Right hindlimb (tissue), 1 donor: ENCODE data around the gene ITPR3.

ENCODE experiments used
- DNase-seq: peaks from one replicate; pipeline ENCODE4 v3.0.0-alpha.2; 2018

The ITPR3 gene

DNA sequence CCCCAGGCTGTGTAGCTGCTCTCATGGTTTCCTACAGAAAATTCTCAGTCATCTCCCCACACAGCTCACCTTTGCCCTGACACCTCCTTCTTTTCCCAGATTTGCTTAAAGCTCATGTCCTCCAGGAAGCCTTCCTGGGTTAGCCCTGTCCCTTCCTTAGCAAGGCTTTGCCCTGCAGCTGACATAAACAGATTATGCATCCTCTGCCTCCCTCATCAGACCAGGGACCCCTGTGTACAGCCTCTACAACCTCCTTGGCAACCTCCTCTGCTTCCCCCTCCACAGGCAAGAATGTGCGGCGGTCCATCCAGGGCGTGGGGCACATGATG lies 50.6 kb downstream of the ITPR3 start:
- no peak for DNase-seq

DNA sequence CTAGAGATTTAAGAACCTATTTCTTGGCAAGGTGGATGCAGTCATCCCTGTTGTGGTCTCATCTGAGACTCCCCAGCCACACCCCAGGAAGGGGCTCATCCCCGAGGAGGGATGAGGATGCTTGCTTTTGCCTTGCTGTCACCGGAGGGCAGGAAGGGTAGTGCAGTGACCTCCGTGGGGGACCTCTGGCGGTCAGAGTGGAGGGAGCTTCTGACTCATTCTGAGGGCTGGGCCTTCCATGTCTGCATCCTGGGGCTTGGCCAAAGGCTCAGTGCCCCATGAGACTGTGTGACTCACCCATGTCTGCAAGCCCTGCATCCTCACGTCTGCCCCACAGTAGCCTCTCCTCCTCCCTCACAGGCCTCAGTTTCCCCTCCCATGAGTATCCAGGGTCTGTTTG lies 51.7 kb downstream of the ITPR3 start:
- DNase-seq, result peak; percentile 53

DNA sequence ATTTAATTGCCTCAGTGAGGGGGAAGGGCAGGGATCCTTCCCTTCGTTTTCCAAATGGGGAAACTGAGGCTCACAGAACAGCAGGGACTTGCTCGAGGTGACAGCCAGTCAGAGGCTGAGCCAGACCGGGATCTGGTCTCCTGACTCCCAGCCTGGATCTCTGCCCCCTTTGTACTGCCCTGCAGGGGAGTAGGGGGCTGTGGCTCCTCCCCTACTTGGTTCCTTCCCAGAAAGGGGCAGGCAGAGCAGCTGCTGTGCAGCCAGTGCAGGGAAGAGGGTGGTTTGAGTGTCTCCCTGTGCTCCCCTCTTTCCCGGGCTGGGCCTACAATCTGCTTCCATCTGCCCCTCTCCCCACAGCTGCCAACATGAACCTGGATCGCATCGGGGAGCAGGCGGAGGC lies 52.7 kb downstream of the ITPR3 start:
- DNase-seq, result no peak

DNA sequence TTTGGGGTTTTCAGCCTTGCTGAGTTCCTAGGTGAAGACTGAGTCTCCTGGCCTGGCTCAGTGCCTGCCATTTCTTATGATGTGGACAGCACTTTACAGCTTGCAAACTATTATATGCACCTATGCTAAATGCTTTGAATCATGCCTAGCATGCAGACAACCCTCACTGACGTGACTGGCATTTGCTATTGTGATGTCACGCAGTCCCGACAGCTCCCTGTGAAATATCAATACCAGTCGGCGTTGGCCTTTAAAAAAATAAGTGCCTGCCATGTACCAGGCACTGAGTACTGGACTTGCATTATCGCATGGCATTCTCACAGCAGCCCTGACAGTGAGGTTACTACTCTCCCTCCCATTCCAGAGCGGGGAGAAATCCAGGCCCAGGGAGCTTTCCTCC lies 54.8 kb downstream of the ITPR3 start:
- no peak for DNase-seq

DNA sequence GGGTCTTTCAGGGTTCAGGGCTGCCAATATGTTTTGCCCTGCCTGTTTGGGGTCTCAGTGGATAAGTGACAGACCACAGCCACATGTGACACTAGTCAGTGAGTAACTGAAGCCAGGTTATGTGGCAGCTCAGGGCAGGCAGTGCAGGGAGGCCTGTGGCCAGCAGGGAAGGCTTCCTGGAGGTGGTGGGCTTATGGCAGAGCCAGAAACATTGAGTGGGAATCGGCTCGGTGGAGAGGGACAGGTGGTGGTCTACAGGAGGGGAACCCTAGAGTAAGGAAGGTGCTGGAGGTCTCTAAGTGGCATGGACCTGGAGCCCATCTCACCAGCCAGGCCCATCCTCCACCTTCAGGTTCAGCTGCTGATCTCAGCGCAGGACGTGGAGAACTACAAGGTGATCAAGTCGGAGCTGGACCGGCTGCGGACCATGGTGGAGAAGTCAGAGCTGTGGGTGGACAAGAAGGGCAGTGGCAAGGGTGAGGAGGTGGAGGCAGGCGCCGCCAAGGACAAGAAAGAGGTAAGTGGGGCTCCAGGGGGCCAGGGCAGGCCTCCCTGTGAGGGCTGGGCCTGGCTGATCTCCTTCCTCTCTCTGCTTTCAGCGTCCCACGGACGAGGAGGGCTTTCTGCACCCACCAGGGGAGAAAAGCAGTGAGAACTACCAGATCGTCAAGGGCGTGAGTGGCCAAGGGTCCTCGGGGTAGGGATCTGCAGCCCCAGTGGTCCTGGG lies 55.5 kb downstream of the ITPR3 start:
- no peak for DNase-seq

DNA sequence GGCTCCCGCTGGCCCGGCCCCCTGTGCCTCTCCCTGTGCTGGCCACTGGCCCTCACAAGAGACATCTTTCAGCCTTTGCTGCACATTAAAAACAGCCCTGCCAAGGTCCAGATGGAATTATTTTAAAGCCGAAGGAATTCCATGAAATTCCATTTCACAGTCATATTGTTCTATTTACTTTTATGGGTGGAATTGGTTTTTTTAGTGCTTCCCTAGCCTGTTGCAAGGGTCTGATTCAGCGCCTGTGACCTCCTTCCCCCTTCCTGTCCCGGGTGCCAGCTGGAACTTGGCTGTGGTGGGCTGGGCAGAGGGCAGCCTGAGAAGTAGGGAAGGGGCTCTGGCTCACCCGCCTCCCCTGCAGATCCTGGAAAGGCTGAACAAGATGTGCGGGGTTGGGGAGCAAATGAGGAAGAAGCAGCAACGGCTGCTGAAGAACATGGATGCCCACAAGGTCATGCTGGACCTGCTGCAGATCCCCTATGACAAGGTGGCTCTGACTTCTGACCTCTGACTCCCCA lies 56.1 kb downstream of the ITPR3 start:
- no peak for DNase-seq

DNA sequence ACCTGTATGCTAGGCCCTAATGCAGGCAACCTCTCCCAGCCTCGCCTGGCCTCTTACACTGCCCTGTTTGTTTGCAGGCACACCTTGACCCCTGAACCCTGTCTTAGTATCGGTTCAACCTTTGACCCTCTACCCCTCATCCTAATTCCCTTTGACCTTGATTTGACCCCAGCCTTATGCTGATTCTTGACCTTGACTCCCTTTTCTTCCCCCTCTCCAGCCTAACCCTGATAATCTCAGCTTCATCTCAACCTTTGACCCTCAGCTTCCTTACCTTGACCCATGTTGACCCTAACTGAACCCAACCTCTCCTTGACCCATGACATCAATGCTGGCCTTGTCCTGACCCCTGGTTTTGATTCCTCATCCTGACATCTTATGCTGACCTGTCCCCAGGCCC lies 56.6 kb downstream of the ITPR3 start:
- no peak for DNase-seq

DNA sequence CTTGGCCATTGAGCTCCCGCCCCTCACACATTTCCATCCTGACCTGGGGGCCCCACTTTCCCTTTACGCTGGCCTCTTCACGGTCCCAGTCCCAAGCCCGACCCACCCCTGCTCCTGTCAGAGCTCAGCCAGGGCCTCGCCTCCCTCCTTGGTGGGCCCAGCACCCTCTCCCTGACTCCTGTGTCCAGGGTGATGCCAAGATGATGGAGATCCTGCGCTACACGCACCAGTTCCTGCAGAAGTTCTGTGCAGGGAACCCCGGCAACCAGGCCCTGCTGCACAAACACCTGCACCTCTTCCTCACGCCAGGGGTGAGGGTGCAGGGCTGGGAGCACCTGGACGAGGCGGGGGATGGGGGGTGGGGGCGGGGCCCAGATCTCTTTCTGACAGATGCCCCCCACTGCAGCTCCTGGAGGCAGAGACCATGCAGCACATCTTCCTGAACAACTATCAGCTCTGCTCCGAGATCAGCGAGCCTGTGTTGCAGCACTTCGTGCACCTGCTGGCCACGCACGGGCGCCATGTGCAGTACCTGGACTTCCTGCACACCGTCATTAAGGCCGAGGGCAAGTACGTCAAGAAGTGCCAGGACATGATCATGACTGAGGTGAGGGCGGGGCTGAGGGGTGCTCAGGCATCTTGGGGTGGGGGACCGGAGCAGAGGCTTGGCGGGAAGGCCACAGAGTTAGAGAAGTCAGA lies 57.3 kb downstream of the ITPR3 start:
- no peak for DNase-seq

DNA sequence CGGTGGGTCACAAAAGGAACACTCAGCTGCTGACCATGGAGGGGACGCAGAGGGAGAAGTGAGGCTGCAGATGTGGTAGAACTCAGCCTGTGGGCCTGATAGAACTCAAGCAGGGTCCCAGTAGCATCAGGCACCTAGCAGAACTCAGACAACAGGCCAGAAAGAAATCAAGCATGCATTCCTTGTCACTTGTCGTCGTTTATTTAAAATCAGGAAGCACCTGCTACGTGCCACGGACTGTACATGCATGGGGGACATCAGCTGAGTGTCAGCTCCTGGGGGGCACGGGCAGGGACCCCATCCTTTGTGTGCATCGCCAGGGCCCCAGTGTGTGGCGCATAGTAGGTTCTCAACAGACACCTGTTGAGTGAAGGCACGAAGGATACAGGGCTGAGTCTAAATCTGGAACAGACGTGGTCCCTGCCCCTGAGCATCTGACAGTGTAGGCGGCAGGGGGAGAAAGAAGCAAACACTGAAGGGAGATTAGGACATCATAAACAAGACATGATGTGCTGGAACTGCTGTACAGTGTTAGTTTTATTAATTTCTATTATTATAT lies 57.9 kb downstream of the ITPR3 start:
- DNase-seq, result no peak

DNA sequence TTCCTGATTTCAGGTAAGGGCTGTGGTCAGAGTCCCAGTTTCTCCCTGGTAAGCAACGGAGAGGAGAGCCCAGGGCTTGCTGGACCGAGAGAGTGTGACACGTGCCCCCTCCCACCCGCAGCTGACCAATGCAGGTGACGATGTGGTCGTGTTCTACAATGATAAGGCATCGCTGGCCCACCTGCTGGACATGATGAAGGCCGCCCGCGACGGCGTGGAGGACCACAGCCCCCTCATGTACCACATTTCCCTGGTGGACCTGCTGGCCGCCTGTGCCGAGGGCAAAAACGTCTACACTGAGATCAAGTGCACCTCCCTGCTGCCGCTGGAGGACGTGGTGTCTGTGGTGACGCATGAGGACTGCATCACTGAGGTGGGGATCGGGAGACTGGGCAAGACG lies 58.6 kb downstream of the ITPR3 start:
- DNase-seq, result no peak

DNA sequence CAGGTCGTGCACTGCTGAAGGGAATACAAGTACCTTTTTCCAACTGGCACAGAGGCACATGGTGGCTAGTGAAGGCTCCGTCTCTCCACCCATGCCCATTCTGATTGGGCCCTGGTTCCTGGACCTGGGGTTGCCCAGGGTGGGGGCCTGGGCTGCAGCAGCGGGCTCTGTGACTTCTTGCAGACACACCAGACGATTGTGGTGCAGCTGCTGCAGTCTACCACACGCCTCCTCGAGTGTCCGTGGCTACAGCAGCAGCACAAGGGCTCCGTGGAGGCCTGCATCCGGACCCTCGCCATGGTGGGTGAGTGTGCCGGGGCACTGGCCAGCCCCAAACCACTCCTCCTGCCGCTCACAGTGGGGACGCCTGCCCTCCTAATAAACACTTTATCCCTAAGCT lies 61.2 kb downstream of the ITPR3 start:
- no peak for DNase-seq

DNA sequence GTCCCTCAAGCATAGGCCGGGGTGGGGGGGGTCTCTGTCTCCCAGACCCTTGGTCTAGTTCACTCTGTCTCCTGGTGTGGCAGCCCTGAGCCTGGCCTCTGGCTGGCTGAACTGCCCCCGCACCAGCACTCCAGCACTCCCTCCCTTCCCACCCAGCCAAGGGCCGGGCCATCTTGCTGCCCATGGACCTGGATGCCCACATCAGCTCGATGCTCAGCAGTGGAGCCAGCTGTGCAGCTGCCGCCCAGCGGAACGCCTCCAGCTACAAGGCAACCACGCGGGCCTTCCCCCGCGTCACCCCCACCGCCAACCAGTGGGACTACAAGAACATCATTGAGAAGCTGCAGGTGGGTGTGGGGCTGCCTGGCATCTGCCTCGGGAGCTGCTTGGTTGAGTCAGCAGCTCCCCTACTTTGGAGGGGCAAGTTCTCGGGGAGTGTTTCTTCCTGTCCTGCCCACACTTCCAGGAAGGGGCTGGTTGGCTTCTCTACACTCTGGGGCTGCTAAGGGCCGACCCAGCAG lies 62.0 kb downstream of the ITPR3 start:
- DNase-seq, result no peak

DNA sequence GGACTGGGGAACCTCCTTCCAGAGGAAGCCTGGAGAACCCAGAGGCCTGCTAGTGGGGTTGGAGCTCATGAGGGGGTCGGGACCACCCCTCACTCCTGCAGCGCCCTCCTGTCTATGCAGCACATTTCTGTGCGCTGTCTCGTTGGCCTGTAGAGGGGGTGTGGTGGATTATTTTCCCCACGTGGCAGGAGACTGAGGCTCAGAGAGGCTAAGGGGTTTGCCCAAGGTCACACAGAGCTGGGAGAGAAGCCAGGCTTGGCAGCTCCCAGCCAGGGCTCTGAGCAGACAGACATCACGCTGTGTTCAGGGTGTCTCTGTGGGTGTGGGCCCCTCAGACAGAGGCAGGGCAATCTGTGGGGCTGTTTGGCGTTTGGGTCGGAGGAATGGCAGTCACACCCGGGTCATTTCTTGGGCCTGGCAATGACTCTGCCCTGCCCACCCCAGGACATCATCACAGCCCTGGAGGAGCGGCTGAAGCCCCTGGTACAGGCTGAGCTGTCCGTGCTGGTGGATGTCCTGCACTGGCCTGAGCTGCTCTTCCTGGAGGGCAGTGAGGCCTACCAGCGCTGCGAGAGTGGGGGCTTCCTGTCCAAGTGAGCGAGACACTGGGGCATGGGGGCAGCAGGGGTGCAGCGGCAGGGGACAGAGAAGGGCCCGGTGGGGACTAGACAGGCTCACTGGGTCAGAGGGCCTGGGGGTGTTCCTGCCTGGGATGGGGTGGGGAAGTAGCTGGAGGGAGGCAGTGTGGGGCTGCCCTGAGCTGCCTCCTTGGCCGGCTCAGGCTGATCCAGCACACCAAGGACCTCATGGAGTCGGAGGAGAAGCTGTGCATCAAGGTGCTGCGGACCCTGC lies 62.7 kb downstream of the ITPR3 start:
- no peak for DNase-seq

DNA sequence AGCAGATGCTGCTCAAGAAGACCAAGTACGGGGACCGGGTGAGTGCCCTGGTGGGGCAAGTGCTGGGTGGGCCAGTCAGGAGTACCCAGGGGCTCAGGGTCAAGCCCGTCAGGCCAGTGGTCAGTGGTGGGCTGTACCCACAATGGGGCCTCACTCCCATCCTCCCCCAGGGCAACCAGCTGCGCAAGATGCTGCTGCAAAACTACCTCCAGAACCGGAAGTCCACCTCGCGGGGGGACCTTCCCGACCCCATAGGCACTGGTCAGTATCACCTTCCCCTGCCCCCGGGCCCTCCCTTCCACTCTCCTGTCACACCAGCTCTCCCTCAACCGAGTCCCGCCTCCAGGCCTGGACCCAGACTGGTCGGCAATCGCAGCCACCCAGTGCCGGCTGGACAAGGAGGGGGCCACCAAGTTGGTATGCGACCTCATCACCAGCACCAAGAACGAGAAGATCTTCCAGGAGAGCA lies 63.3 kb downstream of the ITPR3 start:
- no peak for DNase-seq

DNA sequence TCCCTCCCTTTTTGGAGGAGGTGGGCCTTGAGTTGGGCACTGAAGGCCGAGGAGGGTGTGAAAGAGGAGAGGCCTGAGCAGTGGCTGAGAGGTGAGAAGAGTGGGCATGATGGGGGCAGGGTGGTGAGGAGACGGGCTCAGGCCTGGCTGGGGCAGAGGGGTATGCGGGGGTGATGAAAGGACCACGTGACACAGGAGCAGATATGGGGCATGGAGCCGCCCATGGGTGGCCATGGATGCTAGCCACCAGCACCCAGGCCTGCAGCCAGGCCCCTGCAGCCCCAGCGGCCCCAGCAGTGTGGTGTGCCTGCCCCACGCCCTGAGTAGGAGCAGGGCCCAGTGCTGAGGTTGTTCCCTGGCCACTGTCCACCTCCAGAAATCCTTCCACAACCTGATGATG lies 63.9 kb downstream of the ITPR3 start:
- no peak for DNase-seq

DNA sequence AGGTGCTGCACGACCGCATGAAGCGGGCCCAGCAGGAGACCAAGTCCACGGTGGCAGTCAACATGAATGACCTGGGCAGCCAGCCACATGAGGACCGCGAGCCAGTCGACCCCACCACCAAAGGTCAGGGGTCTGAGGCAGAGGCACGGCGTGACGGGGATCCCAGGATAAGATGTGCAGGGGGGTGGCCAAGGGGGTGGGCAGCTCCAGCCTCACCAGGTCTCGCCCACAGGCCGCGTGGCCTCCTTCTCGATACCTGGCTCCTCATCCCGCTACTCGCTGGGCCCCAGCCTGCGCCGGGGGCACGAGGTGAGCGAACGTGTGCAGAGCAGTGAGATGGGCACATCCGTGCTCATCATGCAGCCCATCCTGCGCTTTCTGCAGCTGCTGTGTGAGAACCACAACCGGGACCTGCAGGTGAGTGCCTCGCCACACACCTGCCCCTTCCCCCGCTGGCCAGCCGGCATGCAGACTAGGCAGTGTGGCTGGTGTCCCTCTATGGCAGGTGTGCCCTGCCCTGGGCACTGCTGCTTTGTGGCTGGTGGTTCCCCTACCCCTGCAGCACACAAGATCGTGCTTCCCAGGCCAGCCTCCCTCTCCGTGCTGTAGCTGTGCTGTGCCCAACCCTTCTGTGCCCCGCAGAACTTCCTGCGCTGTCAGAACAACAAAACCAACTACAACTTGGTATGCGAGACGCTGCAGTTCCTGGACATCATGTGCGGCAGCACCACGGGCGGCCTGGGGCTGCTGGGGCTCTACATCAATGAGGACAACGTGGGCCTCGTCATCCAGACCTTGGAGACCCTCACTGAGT lies 64.5 kb downstream of the ITPR3 start:
- no peak for DNase-seq

DNA sequence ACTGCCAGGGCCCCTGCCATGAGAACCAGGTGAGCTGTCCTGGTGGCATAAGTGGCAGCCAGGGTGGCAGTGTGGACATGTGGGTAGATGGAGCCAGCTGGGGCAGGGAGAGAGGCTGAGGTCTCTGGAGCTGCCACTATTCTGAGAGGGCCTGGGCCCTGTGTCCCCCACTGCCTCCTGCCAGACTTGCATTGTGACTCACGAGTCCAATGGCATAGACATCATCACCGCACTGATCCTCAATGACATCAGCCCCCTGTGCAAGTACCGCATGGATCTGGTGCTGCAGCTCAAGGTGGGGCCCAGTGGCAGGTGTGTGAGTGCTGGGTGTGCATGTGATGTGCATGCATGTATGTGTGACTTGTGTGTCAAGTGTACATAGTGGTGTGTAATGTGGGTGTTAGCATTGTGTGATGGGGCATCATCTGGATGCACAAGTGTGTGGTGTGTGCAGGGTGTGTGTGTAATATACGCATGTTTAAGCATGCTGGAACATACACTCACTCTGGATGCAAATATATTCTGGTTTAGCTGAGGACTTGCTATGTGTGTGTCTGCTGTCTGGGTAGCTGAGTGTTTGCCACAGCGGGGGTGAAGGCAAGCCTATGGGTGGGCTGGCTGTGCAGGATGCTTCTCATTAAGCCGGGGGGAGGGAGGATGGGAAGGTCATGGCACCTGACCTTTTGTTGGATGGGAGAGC lies 65.3 kb downstream of the ITPR3 start:
- no peak for DNase-seq

DNA sequence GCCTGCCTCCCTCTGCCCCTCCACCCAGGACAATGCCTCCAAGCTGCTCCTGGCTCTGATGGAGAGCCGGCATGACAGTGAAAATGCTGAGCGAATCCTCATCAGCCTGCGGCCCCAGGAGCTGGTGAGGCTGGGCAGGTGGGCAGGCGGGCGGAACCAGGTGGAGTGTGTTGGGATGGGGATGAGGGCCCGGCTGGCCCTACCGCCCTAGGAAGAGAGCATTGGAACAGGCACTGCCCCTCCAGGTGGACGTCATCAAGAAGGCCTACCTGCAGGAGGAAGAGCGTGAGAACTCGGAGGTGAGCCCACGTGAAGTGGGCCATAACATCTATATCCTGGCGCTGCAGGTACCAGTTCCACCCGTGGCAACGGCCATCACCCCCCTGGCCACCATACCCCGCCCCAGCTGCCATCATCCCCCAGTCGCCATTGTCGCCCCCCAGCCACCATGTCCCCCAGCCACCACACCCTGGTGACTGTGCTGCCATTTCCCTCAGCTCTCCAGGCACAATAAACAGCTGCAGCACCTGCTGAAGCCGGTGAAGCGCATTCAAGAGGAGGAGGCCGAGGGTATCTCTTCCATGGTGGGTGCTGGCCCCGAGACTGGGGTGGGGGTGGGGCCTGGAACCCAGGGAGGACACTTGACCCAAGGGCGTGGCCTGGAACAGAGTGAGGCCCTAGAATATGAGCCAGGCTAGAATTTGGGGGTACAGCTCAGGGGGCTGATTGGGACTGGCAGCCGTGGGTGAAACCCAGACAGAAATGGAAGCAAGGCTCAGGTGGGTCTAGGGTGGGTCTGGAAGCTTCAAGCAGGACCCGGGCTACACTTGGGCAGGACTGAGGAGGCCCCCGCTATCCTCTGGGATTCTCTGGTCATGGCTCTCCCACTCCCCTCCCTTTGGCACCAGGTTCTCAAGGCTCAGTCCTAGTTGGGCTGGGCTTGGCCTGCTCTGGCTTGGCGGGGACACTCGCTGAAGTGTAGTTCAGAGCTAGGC lies 66.2 kb downstream of the ITPR3 start:
- DNase-seq, result no peak

DNA sequence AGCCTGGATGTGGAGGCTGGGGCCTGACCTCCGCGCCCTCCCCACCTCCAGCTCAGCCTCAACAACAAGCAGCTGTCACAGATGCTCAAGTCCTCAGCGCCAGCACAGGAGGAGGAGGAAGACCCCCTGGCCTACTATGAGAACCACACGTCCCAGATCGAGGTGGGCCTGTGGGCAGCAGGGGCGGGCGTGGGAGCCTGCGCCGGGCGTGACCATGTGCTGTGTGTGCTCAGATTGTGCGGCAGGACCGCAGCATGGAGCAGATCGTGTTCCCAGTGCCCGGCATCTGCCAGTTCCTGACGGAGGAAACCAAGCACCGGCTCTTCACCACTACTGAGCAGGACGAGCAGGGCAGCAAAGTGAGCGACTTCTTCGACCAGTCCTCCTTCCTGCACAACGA lies 66.9 kb downstream of the ITPR3 start:
- DNase-seq, result no peak

DNA sequence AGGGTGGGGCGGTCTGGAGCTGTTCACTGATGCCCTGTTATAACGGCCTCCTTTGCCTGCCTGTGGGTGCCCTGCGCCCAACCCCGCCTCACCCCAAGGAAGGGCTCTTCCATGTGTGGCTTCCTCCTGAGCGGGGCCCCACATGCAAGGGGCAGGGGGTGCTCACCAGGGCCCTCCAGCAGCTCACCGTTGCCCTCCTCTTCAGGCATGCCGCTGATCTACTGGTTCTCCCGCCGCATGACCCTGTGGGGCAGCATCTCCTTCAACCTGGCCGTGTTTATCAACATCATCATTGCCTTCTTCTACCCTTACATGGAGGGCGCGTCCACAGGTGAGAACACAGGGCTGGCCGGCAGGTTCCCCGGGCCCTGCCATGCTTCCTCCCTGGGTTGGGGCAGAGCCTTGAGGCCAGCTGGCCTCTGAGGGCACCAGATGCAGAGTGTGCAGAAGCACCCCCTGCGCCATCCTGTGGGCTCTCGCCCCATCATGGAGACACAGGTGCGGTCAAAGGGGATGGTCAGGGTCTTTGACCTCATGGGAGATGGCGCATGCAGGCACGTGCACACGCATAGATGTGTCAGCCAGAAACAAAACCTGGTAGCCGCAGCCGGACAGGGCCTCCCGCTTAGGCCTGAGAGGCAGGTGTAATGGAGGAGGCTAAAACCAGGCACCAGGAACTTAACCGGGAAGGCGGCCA lies 67.5 kb downstream of the ITPR3 start:
- DNase-seq, result no peak
